GM23338 (cell line): ENCODE measurements around the gene DBNL.
A peak's percentile ranks its signal among the peaks of the same experiment; 100 is the strongest.

Experiments used
- CTCF ChIP-seq, 2 experiments: fragments of 200-600 bp in 1 of 2; sonication (generic) in 1 of 2; conservative IDR thresholded peaks; 2 replicates each; pipeline versions ENCODE4 v1.5.1 to v1.6.1; 2016 to 2017; ENCODE audit warnings: antibody characterized with exemption in 2 of 2, low read depth in 2 of 2, mild to moderate bottlenecking in 2 of 2, moderate library complexity in 1 of 2
- ETS1 ChIP-seq: IDR thresholded peaks from 2 replicates; pipeline ENCODE4 v1.6.1; 2016; ENCODE audit warnings: antibody characterized with exemption
- EZH2 ChIP-seq: fragments of 200-600 bp; sonication (generic); IDR thresholded peaks from one replicate; pipeline ENCODE4 v1.8.0; 2017; ENCODE audit warnings: antibody characterized with exemption, mild to moderate bottlenecking, low read depth; ENCODE audit not compliant: unreplicated experiment
- EZH2phosphoT487 ChIP-seq: fragments of 200-600 bp; sonication (generic); IDR thresholded peaks from one replicate; pipeline ENCODE4 v1.8.1; 2018; ENCODE audit warnings: antibody characterized with exemption; ENCODE audit not compliant: unreplicated experiment
- JUNB ChIP-seq: IDR thresholded peaks from one replicate; pipeline ENCODE4 v1.6.1; 2016; ENCODE audit warnings: antibody characterized with exemption; ENCODE audit not compliant: unreplicated experiment
- NANOG ChIP-seq: IDR thresholded peaks from 2 replicates; pipeline ENCODE4 v1.6.1; 2016; ENCODE audit warnings: antibody characterized with exemption, borderline replicate concordance
- POLR2AphosphoS5 ChIP-seq: IDR thresholded peaks from 2 replicates; pipeline ENCODE4 v1.6.1; 2016; ENCODE audit warnings: antibody characterized with exemption, low read depth
- REST ChIP-seq: IDR thresholded peaks from one replicate; pipeline ENCODE4 v1.6.1; 2018; ENCODE audit warnings: antibody characterized with exemption; ENCODE audit not compliant: unreplicated experiment
- ZNF331 ChIP-seq: fragments of 250-450 bp; sonication (Bioruptor Pico); IDR thresholded peaks from 2 replicates; pipeline ENCODE4 v1.5.0; 2020; ENCODE audit warnings: low read depth, mild to moderate bottlenecking, moderate library complexity

GRCh38 chr7:44103923-44104859, 59.7 kb downstream of the DBNL start, which contains the start of gene AEBP1:
- TF ChIP-seq CTCF (conservative IDR thresholded peaks at IDR 0.05; ENCODE audit: low read depth in 2 of 2) (peak; percentile 14 to 34; a peak in 2 of 4 replicates), POLR2AphosphoS5 (0 out of 2 replicates have a peak, but pooled peaks have one; percentile 31), JUNB (no peak), NANOG (no peak), ETS1 (no peak), EZH2 (no peak), EZH2phosphoT487 (no peak), ZNF331 (no peak), REST (no peak)
